ENCODE results near the gene IRF8.
"Not testable (repeated sequence)": the region's sequence is repeated elsewhere in the genome, so short reads cannot be mapped to it uniquely, and the experiment has no call there.

The IRF8 gene

GRCh38 chr16:85898521-85899442 is at the start of gene IRF8:
IRF8 (plus strand) TSS chr16:85899162; CDS start chr16:85903016, 3,854 bp downstream.
- DNase-seq: peak; percentile 75

- no peak for DNase-seq
These were observed 49.6 kb upstream of the IRF8 start for GRCh38 chr16:85849388-85849787.

GRCh38 chr16:85850344-85850880 is 48.5 kb upstream of the IRF8 start:
- no peak for DNase-seq

- DNase-seq: no peak
These were observed 47.8 kb upstream of the IRF8 start for GRCh38 chr16:85851034-85851785.

GRCh38 chr16:85853547-85854545 is 45.1 kb upstream of the IRF8 start:
- no peak for DNase-seq

- no peak for DNase-seq
These were observed 44.0 kb upstream of the IRF8 start for GRCh38 chr16:85854935-85855334.

GRCh38 chr16:85856079-85856478 is 42.9 kb upstream of the IRF8 start:
- DNase-seq: no peak

- no peak for DNase-seq
These were observed 42.4 kb upstream of the IRF8 start for GRCh38 chr16:85856585-85856984.

- DNase-seq: no peak
These were observed 41.6 kb upstream of the IRF8 start for GRCh38 chr16:85857406-85857805.

GRCh38 chr16:85858571-85858970 is 40.4 kb upstream of the IRF8 start:
- not testable (repeated sequence) for DNase-seq

- DNase-seq: no peak
These were observed 39.8 kb upstream of the IRF8 start for GRCh38 chr16:85858984-85859817.

GRCh38 chr16:85859818-85860125 is 39.2 kb upstream of the IRF8 start:
- no peak for DNase-seq

- no peak for DNase-seq
These were observed 38.4 kb upstream of the IRF8 start for GRCh38 chr16:85860413-85861094.

GRCh38 chr16:85861095-85861825 is 37.7 kb upstream of the IRF8 start:
- no peak for DNase-seq

- no peak for DNase-seq
These were observed 36.2 kb upstream of the IRF8 start for GRCh38 chr16:85862476-85863383.

GRCh38 chr16:85863384-85863774 is 35.6 kb upstream of the IRF8 start:
- DNase-seq: no peak

GRCh38 chr16:85864965-85865364 is 34.0 kb upstream of the IRF8 start:
- DNase-seq: no peak

GRCh38 chr16:85867189-85867588 is 31.8 kb upstream of the IRF8 start:
- DNase-seq: no peak

GRCh38 chr16:85868495-85868894 is 30.5 kb upstream of the IRF8 start:
- DNase-seq: no peak

Data from activated T-cell treated with anti-CD3 and anti-CD28 coated beads, Interleukin-2, amount 50 U/mL, for 1 hour (primary cell).